Heart left ventricle (tissue), 16 donors: ENCODE measurements around the gene FOXP1. TPM values are rescaled to one million over a fixed set of nuclear protein-coding genes. Genes with fewer than 3 reads are reported as not detected.

ENCODE experiments used
- ATAC-seq, 4 donors: fragments of 200-7000 bp; cut with Tn5 transposase; one replicate each; pipeline ENCODE4 v1.9.1; 2020 to 2022; ENCODE audit warnings: moderate library complexity in 4 of 4, mild to moderate bottlenecking in 3 of 4, moderate number of reproducible peaks in 1 of 4
- DNase-seq, 5 donors: peaks; one replicate each; pipeline ENCODE4 v3.0.0-alpha.2; 2020
- H3K27ac ChIP-seq, 12 donors: fragments of 200-600 bp; sonication (generic) in 4 of 12; one replicate each; pipeline versions ENCODE4 v1.5.0 to v1.8.0; 2016 to 2022; ENCODE audit warnings: mild to moderate bottlenecking in 2 of 12
- H3K27me3 ChIP-seq, 9 donors: fragments of 200-600 bp; sonication (generic) in 2 of 9; one replicate each; pipeline versions ENCODE4 v1.5.1 to v1.8.0; 2016 to 2022; ENCODE audit warnings: mild to moderate bottlenecking in 3 of 9
- H3K36me3 ChIP-seq, 9 donors: fragments of 200-600 bp; sonication (generic) in 2 of 9; one replicate each; pipeline versions ENCODE4 v1.5.0 to v1.8.0; 2018 to 2022; ENCODE audit warnings: mild to moderate bottlenecking in 2 of 9
- H3K4me1 ChIP-seq, 12 donors: fragments of 200-600 bp; sonication (generic) in 4 of 12; one replicate each; pipeline versions ENCODE4 v1.5.0 to v1.8.0; 2016 to 2022; ENCODE audit warnings: mild to moderate bottlenecking in 3 of 12
- H3K4me3 ChIP-seq, 12 donors: fragments of 200-600 bp; sonication (generic) in 4 of 12; one replicate each; pipeline versions ENCODE4 v1.5.0 to v1.8.0; 2017 to 2022; ENCODE audit warnings: mild to moderate bottlenecking in 9 of 12, moderate library complexity in 4 of 12
- H3K9me3 ChIP-seq, 12 donors: fragments of 200-600 bp; sonication (generic) in 4 of 12; one replicate each; pipeline versions ENCODE4 v1.5.0 to v1.8.0; 2016 to 2022; ENCODE audit warnings: mild to moderate bottlenecking in 1 of 12
- CTCF ChIP-seq, 12 donors: fragments of 200-600 bp; sonication (generic) in 4 of 12; IDR thresholded peaks; one replicate each; pipeline versions ENCODE4 v1.5.0 to v1.8.0; 2018 to 2022; ENCODE audit warnings: antibody characterized with exemption in 12 of 12, mild to moderate bottlenecking in 5 of 12
- POLR2A ChIP-seq, 2 donors: fragments of 450-650 bp; IDR thresholded peaks; one replicate each; pipeline ENCODE4 v1.6.1; 2017; ENCODE audit warnings: antibody characterized with exemption in 2 of 2, mild to moderate bottlenecking in 2 of 2, moderate library complexity in 2 of 2
- WGBS, 4 donors: extraction: QIAGEN DNeasy Blood & Tissue Kit in 2 of 4; methylation state at CpG; one replicate each; pipeline versions ENCODE4 v1.1.5 to v1.1.7; 2013 to 2018; 5-methylcytosine and 5-hydroxymethylcytosine counted together
- intact Hi-C, 10 donors: fragments of 100-400 bp; cut with DNase I; formaldehyde crosslinking; loops; one replicate each; pipeline versions ENCODE4 v1.11.1 to v1.14.2; 2022
- polyA plus RNA-seq, 2 donors: library from polyadenylated mRNA; stranded (reverse); fragments of 200-250 nt; gene quantifications; one replicate each; pipeline ENCODE4 v1.2.3, GENCODE V29; 2013
- total RNA-seq, 9 donors: library from RNA; depleted of rRNA in 2 of 9; stranded (reverse); fragments of >200 nt in 2 of 9; fragmentation: NEBNext Ultra II Directional in 3 of 9; extraction: Animal tissue kit (Norgen Biotek cat#: 25700) in 3 of 9; gene quantifications; one replicate each; pipeline versions ENCODE4 v1.1.0 to v1.2.4, GENCODE V29; 2016 to 2023
- donor health status: ischemic (EF 13 %, LVEDD 7.1; RV severe dilation, severe dysfunction).
- donor health status: healthy with polysubstance abuse.
- donor health status: DM: no; HTN: yes; CAD: no.
- donor health status: DM: no; HTN: no; CAD: no.
- donor health status: ischemic (EF 25% LVEDD 6.9; RV normal size, moderate dysfunction).
- donor health status: ischemic (EF 25% LVEDD 5.7; RV mildly dilated, moderate dysfunction).
- donor health status: healthy.
- donor health status: DM: yes; HTN: yes; CAD: no.
- donor health status: ischemic (EF 35%, LVEDD 5.7; RV mildly dilated, moderate dysfunction).
- donor health status: nonischemic (EF 11% LVEDD 7.7; RV severe dilation, severe dysfunction).
- donor health status: DM: yes; HTN: yes; CAD: no.
- donor health status: PGD.
- donor health status: ischemic (EF 29% LVEDD 5.4; RV normal size, mild dysfunction).
- donor health status: nonischemic (EF 23%, LVEDD 6.1; RV moderate dilation, normal function).

Gene FOXP1
- total and polyA plus RNA-seq, 11 donors: 14.9 to 67.8 (median 41.1) TPM

- peaks cover 0 to 64% (median 40%) of the 10 kb centered on the region in 12 donors for H3K4me1 ChIP-seq
- WGBS, 4 donors: 61 to 68% (median 63%) methylated on average over 8 of the region's 8 CpGs
- intact Hi-C loops: loop anchor here in 1 of 10 donors (5.0 kb wide), 1 partner anchor 37 kb away; no protein-coding TSS in a partner anchor
- H3K4me3 ChIP-seq: no peak overlapping the region
- H3K9me3 ChIP-seq: no peaks in the 10 kb centered on the region
- peak overlapping the region in 4 of 12 donors; percentile 1 to 71 (median 28) for H3K27ac ChIP-seq
- H3K27me3 ChIP-seq: no peaks in the 10 kb centered on the region
- TF ChIP-seq CTCF (IDR thresholded peaks at IDR 0.05): no peak
- no peak for TF ChIP-seq POLR2A (IDR thresholded peaks at IDR 0.05)
- DNase-seq (no peak), ATAC-seq (peak in 1 of 4 donors; percentile 48)
- peaks cover 0 to 27% (median 23%) of the 10 kb centered on the region in 9 donors for H3K36me3 ChIP-seq
Observed at GRCh38 chr3:71109241-71109976, 474.1 kb downstream of the FOXP1 start.

GRCh38 chr3:71107926-71108325 is 475.6 kb downstream of the FOXP1 start:
- WGBS, 4 donors: 42 to 64% (median 45%) methylated on average over 3 of the region's 3 CpGs
- H3K4me1 ChIP-seq: peaks cover 5 to 74% (median 52%) of the 10 kb centered on the region in 12 donors
- peaks cover 0 to 27% (median 23%) of the 10 kb centered on the region in 9 donors for H3K36me3 ChIP-seq
- TF ChIP-seq CTCF (IDR thresholded peaks at IDR 0.05) (no peak), POLR2A (IDR thresholded peaks at IDR 0.05) (no peak)
- no peak for DNase-seq
- intact Hi-C loops: loop anchor here in 1 of 10 donors (5.0 kb wide), 1 partner anchor 36 kb away; no protein-coding TSS in a partner anchor
- peak overlapping the region in 6 of 12 donors; percentile 3 to 71 (median 33) for H3K27ac ChIP-seq
- ATAC-seq: peak in 1 of 4 donors; percentile 32
- no peaks in the 10 kb centered on the region for H3K27me3 ChIP-seq
- no peaks in the 10 kb centered on the region for H3K9me3 ChIP-seq
- peak overlapping the region in 1 of 12 donors; percentile 23 for H3K4me3 ChIP-seq

DNA sequence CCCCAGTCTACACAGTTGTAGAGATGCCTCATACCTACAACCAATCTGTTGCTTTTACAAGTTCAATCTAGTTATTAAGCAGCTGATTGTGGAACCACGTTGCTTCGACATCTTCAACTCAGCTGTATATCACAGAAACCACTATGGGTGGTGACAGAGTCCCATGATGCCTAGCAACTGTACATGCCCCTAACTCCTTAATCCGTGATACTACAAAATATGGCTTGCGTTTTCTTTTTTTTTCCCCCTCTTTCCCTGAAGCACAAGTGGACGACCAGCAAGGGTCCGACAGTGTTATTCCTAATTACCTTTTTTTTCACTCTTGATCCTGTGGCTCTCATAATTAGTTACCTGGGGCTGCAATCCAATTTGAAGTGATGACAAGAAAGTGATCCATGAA is 478.6 kb downstream of the FOXP1 start:
- no peak overlapping the region for H3K27ac ChIP-seq

More for the DNA sequence above, 478.6 kb downstream of the FOXP1 start:
- Histone ChIP-seq H3K27me3 (no peaks in the 10 kb centered on the region), H3K4me3 (no peak overlapping the region), H3K4me1 (peaks cover 5 to 85% (median 63%) of the 10 kb centered on the region in 12 donors), H3K9me3 (no peaks in the 10 kb centered on the region), H3K36me3 (peaks cover 0 to 4% (median 0%) of the 10 kb centered on the region in 9 donors)
- intact Hi-C loops: loop anchor here in 1 of 10 donors (5.0 kb wide), 1 partner anchor 33 kb away; no protein-coding TSS in a partner anchor
- 82 to 88% (median 85%) methylated on average over 6 of the region's 6 CpGs for WGBS, 4 donors
- no peak for TF ChIP-seq CTCF (IDR thresholded peaks at IDR 0.05)
- TF ChIP-seq POLR2A (IDR thresholded peaks at IDR 0.05): no peak
- ATAC-seq: no peak
- DNase-seq: no peak
